Body of pancreas (tissue), 4 donors: Measurements from ENCODE around the gene MFSD12. TPM values are rescaled to one million over a fixed set of nuclear protein-coding genes. Genes with fewer than 3 reads are reported as not detected.
"Not testable (repeated sequence)": the region's sequence is repeated elsewhere in the genome, so short reads cannot be mapped to it uniquely, and the experiment has no call there.

Experiments used
- ATAC-seq: fragments of 150-250 bp; one replicate; pipeline ENCODE4 v1.9.1; 2016
- DNase-seq, 4 donors: peaks; one replicate each; pipeline ENCODE4 v3.0.0-alpha.2; 2019
- H3K27ac ChIP-seq, 4 donors: fragments of 200-600 bp; sonication (generic); 1 replicate in 3 of 4; 2 replicates in 1 of 4; pipeline versions ENCODE4 v1.5.1 to v1.6.1; 2016 to 2019; ENCODE audit warnings: mild to moderate bottlenecking in 1 of 4, mixed read lengths in 1 of 4, moderate library complexity in 1 of 4
- H3K27me3 ChIP-seq, 2 donors: fragments of 200-600 bp; sonication (generic); one replicate each; pipeline ENCODE4 v1.6.0; 2016; ENCODE audit warnings: mild to moderate bottlenecking in 1 of 2
- H3K36me3 ChIP-seq, 2 donors: fragments of 200-600 bp; sonication (generic); replicated peaks in 1 of 2; 2 replicates each; pipeline ENCODE4 v1.5.1; 2016; ENCODE audit warnings: low read depth in 2 of 2; ENCODE audit not compliant: insufficient read depth in 1 of 2
- H3K4me1 ChIP-seq: fragments of 200-600 bp; sonication (generic); one replicate; pipeline ENCODE4 v1.6.0; 2016
- H3K4me3 ChIP-seq, 2 donors: fragments of 200-600 bp; sonication (generic); 1 replicate in 1 of 2; 2 replicates in 1 of 2; pipeline ENCODE4 v1.5.1; 2016 to 2019
- H3K9me3 ChIP-seq, 3 donors: fragments of 200-600 bp; sonication (generic); 1 replicate in 2 of 3; 2 replicates in 1 of 3; pipeline ENCODE4 v1.5.1; 2016
- CTCF ChIP-seq, 7 experiments: fragments of 450-650 bp in 4 of 7; fragments of 200-600 bp in 3 of 7; sonication (generic) in 3 of 7; IDR thresholded peaks; one replicate each; pipeline ENCODE4 v1.5.1; 2016 to 2019; ENCODE audit warnings: antibody characterized with exemption in 7 of 7
- POLR2A ChIP-seq, 3 donors: fragments of 450-650 bp; IDR thresholded peaks; one replicate each; pipeline ENCODE4 v1.6.1; 2016; ENCODE audit warnings: antibody characterized with exemption in 3 of 3, mild to moderate bottlenecking in 2 of 3
- WGBS, 2 donors: methylation state at CpG; one replicate each; pipeline ENCODE4 v1.1.5; 2017; 5-methylcytosine and 5-hydroxymethylcytosine counted together
- intact Hi-C: fragments of 100-400 bp; cut with DNase I; formaldehyde crosslinking; loops from one replicate; pipeline ENCODE4 v1.15.1; 2023
- total RNA-seq, 2 donors: library from RNA; depleted of rRNA; stranded (reverse); fragments of >200 nt; gene quantifications; one replicate each; pipeline ENCODE4 v1.1.0, GENCODE V29; 2016

Gene MFSD12
- total RNA-seq, 2 donors from 2014 or later = 64.3 to 78.8 TPM

GRCh38 chr19:3508771-3509535, 48.4 kb downstream of the MFSD12 start:
- Histone ChIP-seq H3K9me3 (no peaks in the 10 kb centered on the region), H3K36me3 (no peaks in the 10 kb centered on the region), H3K4me1 (peaks cover 34% of the 10 kb centered on the region), H3K27me3 (no peaks in the 10 kb centered on the region), H3K27ac (no peak overlapping the region), H3K4me3 (no peak overlapping the region)
- WGBS, 2 donors = 90 to 92% methylated on average over 20 to 23 of the region's 23 CpGs
- intact Hi-C loops = no loop called here
- ATAC-seq (no peak), DNase-seq (no peak)
- TF ChIP-seq POLR2A (IDR thresholded peaks at IDR 0.05) (no peak), CTCF (IDR thresholded peaks at IDR 0.05) (no peak)

GRCh38 chr19:3508121-3508661, 49.2 kb downstream of the MFSD12 start:
- H3K36me3 ChIP-seq, DNase-seq, H3K4me3 ChIP-seq, H3K27me3 ChIP-seq, ATAC-seq, H3K9me3 ChIP-seq, intact Hi-C loops: not testable (repeated sequence)
- H3K27ac ChIP-seq = peak overlapping the region in 2 of 4 donors; percentile 91
- H3K4me1 ChIP-seq = peaks cover 30% of the 10 kb centered on the region
- WGBS, 2 donors = 88 to 94% methylated on average over 10 to 16 of the region's 18 CpGs

- Histone ChIP-seq H3K27me3 (no peaks in the 10 kb centered on the region), H3K27ac (peak overlapping the region; percentile 48 to 91 (median 86)), H3K4me1 (peaks cover 23% of the 10 kb centered on the region), H3K36me3 (no peaks in the 10 kb centered on the region), H3K9me3 (no peaks in the 10 kb centered on the region), H3K4me3 (peak overlapping the region; percentile 57 to 81)
- ATAC-seq (no peak), DNase-seq (peak; percentile 41 to 70 (median 58))
- no peak for TF ChIP-seq POLR2A (IDR thresholded peaks at IDR 0.05)
- TF ChIP-seq CTCF (IDR thresholded peaks at IDR 0.05) = no peak
- 19 to 20% methylated on average over 13 to 31 of the region's 31 CpGs for WGBS, 2 donors
- intact Hi-C loops = no loop called here
Measured at GRCh38 chr19:3507371-3508120, 49.8 kb downstream of the MFSD12 start.

GRCh38 chr19:3506384-3507340, 50.7 kb downstream of the MFSD12 start:
- Histone ChIP-seq H3K27me3 (no peaks in the 10 kb centered on the region), H3K36me3 (no peaks in the 10 kb centered on the region), H3K4me1 (peaks cover 23% of the 10 kb centered on the region), H3K27ac (peak overlapping the region; percentile 48 to 91 (median 86)), H3K4me3 (peak overlapping the region; percentile 57 to 81), H3K9me3 (no peaks in the 10 kb centered on the region)
- ATAC-seq (peak; percentile 1), DNase-seq (peak; percentile 25 to 55 (median 38))
- intact Hi-C loops = no loop called here
- TF ChIP-seq CTCF (IDR thresholded peaks at IDR 0.05) = no peak
- TF ChIP-seq POLR2A (IDR thresholded peaks at IDR 0.05) = no peak
- WGBS, 2 donors = 0% methylated on average over 33 to 69 of the region's 69 CpGs
